ENCODE data around the gene METTL2A.

DNA sequence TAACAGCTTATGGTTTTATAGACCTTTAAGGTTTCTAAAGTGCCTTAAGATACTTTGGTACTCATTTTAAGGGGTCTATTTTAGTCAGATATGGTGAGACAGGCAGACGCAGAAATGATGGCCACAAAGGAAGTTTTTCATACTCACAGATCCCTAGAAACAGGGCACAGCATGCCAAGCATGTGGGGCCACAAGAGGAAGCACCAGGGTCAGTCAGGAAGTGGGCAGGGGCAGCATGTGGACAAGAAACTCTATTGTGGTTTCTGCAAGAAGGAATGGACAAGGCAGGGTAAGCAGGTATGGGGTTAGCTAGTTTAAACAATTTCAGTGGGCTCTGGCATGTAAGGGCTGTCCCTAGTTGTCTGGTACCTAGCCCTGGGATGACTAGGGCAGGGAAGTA lies 34.8 kb upstream of the METTL2A start:
- TF ChIP-seq POLR2A (IDR thresholded peaks at IDR 0.05) = no peak
- TF ChIP-seq, protein P1, sequence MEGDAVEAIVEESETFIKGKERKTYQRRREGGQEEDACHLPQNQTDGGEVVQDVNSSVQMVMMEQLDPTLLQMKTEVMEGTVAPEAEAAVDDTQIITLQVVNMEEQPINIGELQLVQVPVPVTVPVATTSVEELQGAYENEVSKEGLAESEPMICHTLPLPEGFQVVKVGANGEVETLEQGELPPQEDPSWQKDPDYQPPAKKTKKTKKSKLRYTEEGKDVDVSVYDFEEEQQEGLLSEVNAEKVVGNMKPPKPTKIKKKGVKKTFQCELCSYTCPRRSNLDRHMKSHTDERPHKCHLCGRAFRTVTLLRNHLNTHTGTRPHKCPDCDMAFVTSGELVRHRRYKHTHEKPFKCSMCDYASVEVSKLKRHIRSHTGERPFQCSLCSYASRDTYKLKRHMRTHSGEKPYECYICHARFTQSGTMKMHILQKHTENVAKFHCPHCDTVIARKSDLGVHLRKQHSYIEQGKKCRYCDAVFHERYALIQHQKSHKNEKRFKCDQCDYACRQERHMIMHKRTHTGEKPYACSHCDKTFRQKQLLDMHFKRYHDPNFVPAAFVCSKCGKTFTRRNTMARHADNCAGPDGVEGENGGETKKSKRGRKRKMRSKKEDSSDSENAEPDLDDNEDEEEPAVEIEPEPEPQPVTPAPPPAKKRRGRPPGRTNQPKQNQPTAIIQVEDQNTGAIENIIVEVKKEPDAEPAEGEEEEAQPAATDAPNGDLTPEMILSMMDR (IDR thresholded peaks at IDR 0.05) = no peak
